Prostate gland (tissue), 2 donors: Measurements from ENCODE around the gene GALNS.

ENCODE experiments used
- CTCF ChIP-seq, 4 experiments: fragments of 200-600 bp in 2 of 4; fragments of 450-650 bp in 2 of 4; sonication (generic) in 2 of 4; IDR thresholded peaks; 1 replicate in 3 of 4; 2 replicates in 1 of 4; pipeline ENCODE4 v1.5.1; 2016 to 2019; ENCODE audit warnings: antibody characterized with exemption in 4 of 4, mild to moderate bottlenecking in 2 of 4, moderate library complexity in 2 of 4
- POLR2AphosphoS5 ChIP-seq: sonication (generic); formaldehyde crosslinking; IDR thresholded peaks from one replicate; pipeline ENCODE4 v1.6.1; 2017; ENCODE audit warnings: antibody characterized with exemption

GRCh38 chr16:88888057-88888456, 31.3 kb upstream of the GALNS start:
- TF ChIP-seq CTCF (IDR thresholded peaks at IDR 0.05) (no peak), POLR2AphosphoS5 (no peak)
